ENCODE results near the gene NDUFV2. TPM values are rescaled to one million over a fixed set of nuclear protein-coding genes. Genes with fewer than 3 reads are reported as not detected.
A peak's percentile ranks its signal among the peaks of the same experiment; 100 is the strongest.

Gene NDUFV2
- total RNA-seq, 4 donors from 2014 or later = 83.3 to 132 (median 106) TPM

GRCh38 chr18:9103376-9103873 lies 926 bp downstream of the NDUFV2 start:
- no peaks in the 10 kb centered on the region for H3K9me3 ChIP-seq
- no peak for DNase-seq
- peak overlapping the region; percentile 91 to 96 (median 92) for H3K27ac ChIP-seq
- peak overlapping the region; percentile 63 to 79 (median 72) for H3K4me3 ChIP-seq
- TF ChIP-seq CTCF (IDR thresholded peaks at IDR 0.05) = peak in 1 of 6 experiments; percentile 20
- no peak for TF ChIP-seq POLR2A (IDR thresholded peaks at IDR 0.05)
- H3K36me3 ChIP-seq = no peaks in the 10 kb centered on the region
- peaks cover 0 to 44% (median 10%) of the 10 kb centered on the region in 4 donors for H3K4me1 ChIP-seq
- H3K27me3 ChIP-seq = no peaks in the 10 kb centered on the region

- H3K27me3 ChIP-seq = no peaks in the 10 kb centered on the region
- H3K4me1 ChIP-seq = peaks cover 0 to 53% (median 10%) of the 10 kb centered on the region in 4 donors
- no peaks in the 10 kb centered on the region for H3K9me3 ChIP-seq
- no peaks in the 10 kb centered on the region for H3K36me3 ChIP-seq
- H3K4me3 ChIP-seq = peak overlapping the region; percentile 63 to 79 (median 72)
- DNase-seq = no peak
- peak overlapping the region; percentile 91 to 96 (median 92) for H3K27ac ChIP-seq
- TF ChIP-seq POLR2A (IDR thresholded peaks at IDR 0.05) (no peak), CTCF (IDR thresholded peaks at IDR 0.05) (no peak)
Observed at GRCh38 chr18:9104244-9104901, 1.9 kb downstream of the NDUFV2 start.

- H3K27ac ChIP-seq = peak overlapping the region in 3 of 4 donors; percentile 4 to 15 (median 11)
- peak overlapping the region in 2 of 4 donors; percentile 67 to 78 for H3K4me3 ChIP-seq
- H3K4me1 ChIP-seq = peaks cover 0 to 64% (median 16%) of the 10 kb centered on the region in 4 donors
- no peaks in the 10 kb centered on the region for H3K27me3 ChIP-seq
- H3K9me3 ChIP-seq = no peaks in the 10 kb centered on the region
- no peaks in the 10 kb centered on the region for H3K36me3 ChIP-seq
- no peak for TF ChIP-seq POLR2A (IDR thresholded peaks at IDR 0.05)
- no peak for TF ChIP-seq CTCF (IDR thresholded peaks at IDR 0.05)
- no peak for DNase-seq
Observed at GRCh38 chr18:9105420-9105819, 2.9 kb downstream of the NDUFV2 start.

- no peaks in the 10 kb centered on the region for H3K27me3 ChIP-seq
- peak overlapping the region in 1 of 4 donors; percentile 7 for H3K27ac ChIP-seq
- no peak for DNase-seq
- no peaks in the 10 kb centered on the region for H3K36me3 ChIP-seq
- no peaks in the 10 kb centered on the region for H3K9me3 ChIP-seq
- TF ChIP-seq POLR2A (IDR thresholded peaks at IDR 0.05) (no peak), CTCF (IDR thresholded peaks at IDR 0.05) (no peak)
- peaks cover 0 to 70% (median 18%) of the 10 kb centered on the region in 4 donors for H3K4me1 ChIP-seq
- H3K4me3 ChIP-seq = peak overlapping the region in 2 of 4 donors; percentile 67 to 78
Observed at GRCh38 chr18:9106094-9106493, 3.6 kb downstream of the NDUFV2 start.

GRCh38 chr18:9106800-9107584 lies 4.5 kb downstream of the NDUFV2 start:
- H3K27me3 ChIP-seq = no peaks in the 10 kb centered on the region
- H3K4me1 ChIP-seq = peaks cover 0 to 75% (median 18%) of the 10 kb centered on the region in 4 donors
- TF ChIP-seq CTCF (IDR thresholded peaks at IDR 0.05) (no peak), POLR2A (IDR thresholded peaks at IDR 0.05) (no peak)
- no peak overlapping the region for H3K4me3 ChIP-seq
- H3K9me3 ChIP-seq = no peaks in the 10 kb centered on the region
- peak overlapping the region in 3 of 4 donors; percentile 7 to 40 (median 19) for H3K27ac ChIP-seq
- no peak for DNase-seq
- H3K36me3 ChIP-seq = no peaks in the 10 kb centered on the region

Data from Peyer's patch (tissue), 4 donors.